GM12873 (cell line): ENCODE data around the gene SPSB4.

ENCODE experiments used
- TF ChIP-seq, protein P1 (sequence below): IDR thresholded peaks from 2 replicates; pipeline ENCODE4 v1.5.1; 2012; ENCODE audit warnings: low read depth, mild to moderate bottlenecking, moderate library complexity, low read length, control low read depth; ENCODE audit not compliant: insufficient read depth; ENCODE audit errors: missing control alignments

SPSB4 gene

GRCh38 chr3:141056751-141057171 lies 5.6 kb downstream of the SPSB4 start:
- TF ChIP-seq, protein P1, sequence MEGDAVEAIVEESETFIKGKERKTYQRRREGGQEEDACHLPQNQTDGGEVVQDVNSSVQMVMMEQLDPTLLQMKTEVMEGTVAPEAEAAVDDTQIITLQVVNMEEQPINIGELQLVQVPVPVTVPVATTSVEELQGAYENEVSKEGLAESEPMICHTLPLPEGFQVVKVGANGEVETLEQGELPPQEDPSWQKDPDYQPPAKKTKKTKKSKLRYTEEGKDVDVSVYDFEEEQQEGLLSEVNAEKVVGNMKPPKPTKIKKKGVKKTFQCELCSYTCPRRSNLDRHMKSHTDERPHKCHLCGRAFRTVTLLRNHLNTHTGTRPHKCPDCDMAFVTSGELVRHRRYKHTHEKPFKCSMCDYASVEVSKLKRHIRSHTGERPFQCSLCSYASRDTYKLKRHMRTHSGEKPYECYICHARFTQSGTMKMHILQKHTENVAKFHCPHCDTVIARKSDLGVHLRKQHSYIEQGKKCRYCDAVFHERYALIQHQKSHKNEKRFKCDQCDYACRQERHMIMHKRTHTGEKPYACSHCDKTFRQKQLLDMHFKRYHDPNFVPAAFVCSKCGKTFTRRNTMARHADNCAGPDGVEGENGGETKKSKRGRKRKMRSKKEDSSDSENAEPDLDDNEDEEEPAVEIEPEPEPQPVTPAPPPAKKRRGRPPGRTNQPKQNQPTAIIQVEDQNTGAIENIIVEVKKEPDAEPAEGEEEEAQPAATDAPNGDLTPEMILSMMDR = no peak

- TF ChIP-seq, protein P1 = no peak
Measured at GRCh38 chr3:141057436-141057835, 6.3 kb downstream of the SPSB4 start.

GRCh38 chr3:141057946-141058800 lies 7.0 kb downstream of the SPSB4 start:
- TF ChIP-seq, protein P1 = no peak

- TF ChIP-seq, protein P1 = no peak
Measured at GRCh38 chr3:141058996-141059395, 7.8 kb downstream of the SPSB4 start.

DNA sequence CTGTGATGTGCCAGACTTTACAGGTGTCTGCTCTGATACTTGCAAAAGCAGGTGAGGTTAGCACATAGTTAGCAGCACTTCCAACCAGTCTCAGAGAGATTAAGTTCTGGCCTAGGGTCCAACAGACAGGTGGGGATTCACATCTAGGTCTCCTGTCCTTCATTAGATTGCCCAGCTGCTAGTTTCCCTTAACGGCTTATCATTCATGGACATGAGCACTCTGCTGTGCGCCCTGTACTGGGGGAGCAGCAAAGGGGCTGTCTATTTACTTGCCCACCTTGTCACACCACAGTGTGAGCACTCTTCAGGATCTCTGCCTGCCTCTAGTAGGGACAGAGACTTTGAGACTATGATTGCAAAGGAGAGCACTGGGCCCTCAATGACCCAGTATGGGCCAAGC lies 8.7 kb downstream of the SPSB4 start:
- TF ChIP-seq, protein P1 = no peak

- TF ChIP-seq, protein P1 = no peak
Measured at GRCh38 chr3:141060327-141060726, 9.2 kb downstream of the SPSB4 start.

- TF ChIP-seq, protein P1 = no peak
Measured at GRCh38 chr3:141063831-141064230, 12.7 kb downstream of the SPSB4 start.
